Sigmoid colon (tissue), 4 donors: ENCODE measurements around the gene A3GALT2.

Source experiments
- EP300 ChIP-seq, 4 donors: sonication (generic); formaldehyde crosslinking; IDR thresholded peaks; one replicate each; pipeline ENCODE4 v1.6.1; 2017; ENCODE audit warnings: antibody characterized with exemption in 4 of 4
- POLR2A ChIP-seq, 2 donors: fragments of 450-650 bp; IDR thresholded peaks; one replicate each; pipeline ENCODE4 v1.6.1; 2016; ENCODE audit warnings: antibody characterized with exemption in 2 of 2, mild to moderate bottlenecking in 2 of 2, moderate library complexity in 2 of 2
- POLR2AphosphoS5 ChIP-seq, 4 donors: sonication (generic); formaldehyde crosslinking; IDR thresholded peaks; one replicate each; pipeline ENCODE4 v1.6.1; 2017; ENCODE audit warnings: antibody characterized with exemption in 4 of 4
- TF ChIP-seq, protein P1 (sequence below), 4 experiments: fragments of 450-650 bp in 3 of 4; fragments of 200-600 bp in 1 of 4; IDR thresholded peaks; one replicate each; pipeline ENCODE4 v1.5.1; 2016 to 2019; ENCODE audit warnings: antibody characterized with exemption in 4 of 4, mild to moderate bottlenecking in 3 of 4, moderate library complexity in 2 of 4

DNA sequence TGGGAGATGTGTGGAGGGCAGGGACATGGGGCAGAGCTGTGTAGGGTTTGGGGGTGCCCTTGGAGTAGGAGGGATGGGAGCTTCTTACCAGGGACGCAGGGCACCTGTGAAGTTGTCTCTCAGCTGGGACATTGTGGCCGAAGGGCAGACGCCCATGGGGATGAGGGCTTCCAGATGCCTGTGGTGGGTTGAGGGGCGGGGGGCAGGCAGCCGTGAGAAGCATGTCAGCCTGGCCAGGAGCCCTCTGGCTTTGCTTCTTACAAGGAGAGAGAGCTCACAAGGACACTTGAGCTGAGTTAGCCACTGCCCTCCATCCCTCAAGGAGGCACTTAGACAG is 8.5 kb downstream of the A3GALT2 start:
- TF ChIP-seq, protein P1, sequence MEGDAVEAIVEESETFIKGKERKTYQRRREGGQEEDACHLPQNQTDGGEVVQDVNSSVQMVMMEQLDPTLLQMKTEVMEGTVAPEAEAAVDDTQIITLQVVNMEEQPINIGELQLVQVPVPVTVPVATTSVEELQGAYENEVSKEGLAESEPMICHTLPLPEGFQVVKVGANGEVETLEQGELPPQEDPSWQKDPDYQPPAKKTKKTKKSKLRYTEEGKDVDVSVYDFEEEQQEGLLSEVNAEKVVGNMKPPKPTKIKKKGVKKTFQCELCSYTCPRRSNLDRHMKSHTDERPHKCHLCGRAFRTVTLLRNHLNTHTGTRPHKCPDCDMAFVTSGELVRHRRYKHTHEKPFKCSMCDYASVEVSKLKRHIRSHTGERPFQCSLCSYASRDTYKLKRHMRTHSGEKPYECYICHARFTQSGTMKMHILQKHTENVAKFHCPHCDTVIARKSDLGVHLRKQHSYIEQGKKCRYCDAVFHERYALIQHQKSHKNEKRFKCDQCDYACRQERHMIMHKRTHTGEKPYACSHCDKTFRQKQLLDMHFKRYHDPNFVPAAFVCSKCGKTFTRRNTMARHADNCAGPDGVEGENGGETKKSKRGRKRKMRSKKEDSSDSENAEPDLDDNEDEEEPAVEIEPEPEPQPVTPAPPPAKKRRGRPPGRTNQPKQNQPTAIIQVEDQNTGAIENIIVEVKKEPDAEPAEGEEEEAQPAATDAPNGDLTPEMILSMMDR (IDR thresholded peaks at IDR 0.05) = no peak
- TF ChIP-seq EP300 (IDR thresholded peaks at IDR 0.05) (no peak), POLR2A (IDR thresholded peaks at IDR 0.05) (no peak), POLR2AphosphoS5 (IDR thresholded peaks at IDR 0.05) (no peak)
